RWPE1 (cell line): ENCODE data around the gene PDE11A.

Source experiments
- CTCF ChIA-PET: fragments of 350-600 bp; sonication (Branson Sonifier 250); formaldehyde crosslinking; extraction: SDS; loops from one replicate; lab custom pipeline; 2021; lab: Yijun Ruan, JAX
- POLR2A ChIA-PET: fragments of 400-600 bp; formaldehyde crosslinking; extraction: SDS; loops from one replicate; lab custom pipeline; 2020; ENCODE audit warnings: antibody characterized with exemption; ENCODE audit not compliant: low non-redundant PET; lab: Yijun Ruan, JAX
- DNase-seq: peaks from one replicate; pipeline ENCODE4 v3.0.0; 2012; ENCODE audit warnings: low spot score
- H3K27ac ChIP-seq: fragments of 450-650 bp; 2 replicates; pipeline ENCODE4 v1.5.1; 2017
- CTCF ChIP-seq: fragments of 450-650 bp; conservative IDR thresholded peaks from 2 replicates; pipeline ENCODE4 v1.5.1; 2017; ENCODE audit warnings: low read depth, mild to moderate bottlenecking

The PDE11A gene

GRCh38 chr2:177694348-177694747, 378.2 kb downstream of the PDE11A start:
- no peak overlapping the region for H3K27ac ChIP-seq

GRCh38 chr2:177693658-177694339, 378.8 kb downstream of the PDE11A start:
- ChIA-PET CTCF (interaction anchor here (0.5 to 0.7 kb wide), 4 partner anchors 15 to 215 kb away, joined by 3 to 4 read pairs (median 4); no protein-coding TSS in a partner anchor), POLR2A (no interaction called here)
- no peak for TF ChIP-seq CTCF
- no peak overlapping the region for H3K27ac ChIP-seq
- no peak for DNase-seq

More at GRCh38 chr2:177694348-177694747, 378.2 kb downstream of the PDE11A start:
- ChIA-PET POLR2A (no interaction called here), CTCF (interaction anchor here (0.5 to 1.1 kb wide), 3 partner anchors 36 to 359 kb away, joined by 4 to 6 read pairs (median 5); no protein-coding TSS in a partner anchor)
- no peak for DNase-seq
- TF ChIP-seq CTCF, result no peak

GRCh38 chr2:177692783-177693269, 379.8 kb downstream of the PDE11A start:
- peak; percentile 74 for DNase-seq
- no peak for TF ChIP-seq CTCF
- ChIA-PET POLR2A (no interaction called here), CTCF (interaction anchor here (0.5 to 1.0 kb wide), 4 partner anchors 10 to 428 kb away, joined by 3 to 7 read pairs (median 4); partner anchors contain the start of gene NFE2L2)
- no peak overlapping the region for H3K27ac ChIP-seq

GRCh38 chr2:177692042-177692782, 380.4 kb downstream of the PDE11A start:
- CTCF ChIA-PET, result interaction anchor here (0.7 to 1.0 kb wide), 3 partner anchors 10 to 428 kb away, joined by 3 to 4 read pairs (median 3); partner anchors contain the start of gene NFE2L2

GRCh38 chr2:177691177-177691576, 381.4 kb downstream of the PDE11A start:
- ChIA-PET CTCF (no interaction called here), POLR2A (no interaction called here)
- TF ChIP-seq CTCF, result no peak
- no peak for DNase-seq
- H3K27ac ChIP-seq, result no peak overlapping the region

More at GRCh38 chr2:177692042-177692782, 380.4 kb downstream of the PDE11A start:
- POLR2A ChIA-PET, result no interaction called here
- no peak for TF ChIP-seq CTCF
- H3K27ac ChIP-seq, result no peak overlapping the region
- peak; percentile 40 for DNase-seq

GRCh38 chr2:177689623-177690022, 383.0 kb downstream of the PDE11A start:
- POLR2A ChIA-PET, result no interaction called here
- TF ChIP-seq CTCF, result no peak
- CTCF ChIA-PET, result no interaction called here
- H3K27ac ChIP-seq, result no peak overlapping the region
- no peak for DNase-seq
